RWPE1 (cell line): ENCODE data around the gene FBXO47.

Experiments
- CTCF ChIA-PET: fragments of 350-600 bp; sonication (Branson Sonifier 250); formaldehyde crosslinking; extraction: SDS; loops from one replicate; lab custom pipeline; 2021; lab: Yijun Ruan, JAX
- POLR2A ChIA-PET: fragments of 400-600 bp; formaldehyde crosslinking; extraction: SDS; loops from one replicate; lab custom pipeline; 2020; ENCODE audit warnings: antibody characterized with exemption; ENCODE audit not compliant: low non-redundant PET; lab: Yijun Ruan, JAX
- DNase-seq: peaks from one replicate; pipeline ENCODE4 v3.0.0; 2012; ENCODE audit warnings: low spot score
- H3K27ac ChIP-seq: fragments of 450-650 bp; 2 replicates; pipeline ENCODE4 v1.5.1; 2017
- CTCF ChIP-seq: fragments of 450-650 bp; conservative IDR thresholded peaks from 2 replicates; pipeline ENCODE4 v1.5.1; 2017; ENCODE audit warnings: low read depth, mild to moderate bottlenecking

FBXO47 gene

GRCh38 chr17:39000021-39000601, 32.9 kb upstream of the FBXO47 start:
- no peak for TF ChIP-seq CTCF
- ChIA-PET CTCF (no interaction called here), POLR2A (no interaction called here)
- no peak overlapping the region for H3K27ac ChIP-seq
- no peak for DNase-seq

- H3K27ac ChIP-seq = no peak overlapping the region
- no peak for TF ChIP-seq CTCF
- CTCF ChIA-PET = interaction anchor here (0.7 kb wide), 1 partner anchor 701 kb away, joined by 6 read pairs; no protein-coding TSS in a partner anchor
- POLR2A ChIA-PET = no interaction called here
- no peak for DNase-seq
Measured at GRCh38 chr17:38996660-38997337, 29.6 kb upstream of the FBXO47 start.

GRCh38 chr17:38994026-38994425, 26.8 kb upstream of the FBXO47 start:
- ChIA-PET POLR2A (no interaction called here), CTCF (no interaction called here)
- DNase-seq = no peak
- H3K27ac ChIP-seq = no peak overlapping the region
- TF ChIP-seq CTCF = no peak

GRCh38 chr17:38984666-38985065, 17.5 kb upstream of the FBXO47 start:
- TF ChIP-seq CTCF = no peak
- no peak for DNase-seq
- no peak overlapping the region for H3K27ac ChIP-seq
- ChIA-PET POLR2A (no interaction called here), CTCF (interaction anchor here (0.7 to 6.6 kb wide), 4 partner anchors 59 to 167 kb away, joined by 3 to 91 read pairs (median 4); partner anchors contain the start of genes LASP1NB and PLXDC1)

- peak; percentile 65 for DNase-seq
- ChIA-PET POLR2A (no interaction called here), CTCF (interaction anchor here (0.5 to 6.6 kb wide), 24 partner anchors 13 to 1460 kb away, joined by 3 to 91 read pairs (median 4); partner anchors contain the start of genes FBXO47 and PLXDC1)
- H3K27ac ChIP-seq = no peak overlapping the region
- TF ChIP-seq CTCF = peak; percentile 88
Measured at GRCh38 chr17:38982858-38983746, 15.9 kb upstream of the FBXO47 start.

- ChIA-PET CTCF (interaction anchor here (1.1 to 6.6 kb wide), 2 partner anchors 170 to 263 kb away, joined by 3 to 91 read pairs; partner anchors contain the start of gene PLXDC1), POLR2A (no interaction called here)
- no peak for TF ChIP-seq CTCF
- no peak overlapping the region for H3K27ac ChIP-seq
- no peak for DNase-seq
Measured at GRCh38 chr17:38981636-38982035, 14.4 kb upstream of the FBXO47 start.
